Measurements from ENCODE around the gene SORL1.
"Not testable (repeated sequence)": the region's sequence is repeated elsewhere in the genome, so short reads cannot be mapped to it uniquely, and the experiment has no call there.

Gene SORL1

GRCh38 chr11:121500717-121501116 is 48.6 kb downstream of the SORL1 start:
- DNase-seq (ENCODE audit: low read depth, low spot score) = no peak

GRCh38 chr11:121503051-121503450 is 50.9 kb downstream of the SORL1 start:
- DNase-seq (ENCODE audit: low read depth, low spot score) = no peak

- not testable (repeated sequence) for DNase-seq (ENCODE audit: low read depth, low spot score)
These were observed 54.1 kb downstream of the SORL1 start for GRCh38 chr11:121506237-121506636.

GRCh38 chr11:121508449-121508848 is 56.3 kb downstream of the SORL1 start:
- no peak for DNase-seq (ENCODE audit: low read depth, low spot score)

- no peak for DNase-seq (ENCODE audit: low read depth, low spot score)
These were observed 58.3 kb downstream of the SORL1 start for GRCh38 chr11:121510438-121510837.

GRCh38 chr11:121512468-121513465 is 60.7 kb downstream of the SORL1 start:
- DNase-seq (ENCODE audit: low read depth, low spot score) = no peak

GRCh38 chr11:121513807-121514206 is 61.7 kb downstream of the SORL1 start:
- no peak for DNase-seq (ENCODE audit: low read depth, low spot score)

GRCh38 chr11:121514432-121515334 is 62.6 kb downstream of the SORL1 start:
- DNase-seq (ENCODE audit: low read depth, low spot score) = no peak

GRCh38 chr11:121515335-121515671 is 63.2 kb downstream of the SORL1 start:
- no peak for DNase-seq (ENCODE audit: low read depth, low spot score)

- DNase-seq (ENCODE audit: low read depth, low spot score) = no peak
These were observed 65.9 kb downstream of the SORL1 start for GRCh38 chr11:121517996-121518395.

- no peak for DNase-seq (ENCODE audit: low read depth, low spot score)
These were observed 68.4 kb downstream of the SORL1 start for GRCh38 chr11:121520243-121521144.

GRCh38 chr11:121521145-121522042 is 69.3 kb downstream of the SORL1 start:
- DNase-seq (ENCODE audit: low read depth, low spot score) = no peak

- DNase-seq (ENCODE audit: low read depth, low spot score) = no peak
These were observed 70.2 kb downstream of the SORL1 start for GRCh38 chr11:121522043-121522941.

GRCh38 chr11:121523581-121524232 is 71.6 kb downstream of the SORL1 start:
- no peak for DNase-seq (ENCODE audit: low read depth, low spot score)

- DNase-seq (ENCODE audit: low read depth, low spot score) = no peak
These were observed 72.1 kb downstream of the SORL1 start for GRCh38 chr11:121524233-121524631.

- no peak for DNase-seq (ENCODE audit: low read depth, low spot score)
These were observed 73.3 kb downstream of the SORL1 start for GRCh38 chr11:121525376-121525775.

GRCh38 chr11:121530257-121530656 is 78.1 kb downstream of the SORL1 start:
- no peak for DNase-seq (ENCODE audit: low read depth, low spot score)

GRCh38 chr11:121533601-121534000 is 81.5 kb downstream of the SORL1 start:
- DNase-seq (ENCODE audit: low read depth, low spot score) = no peak

Data from activated CD4-positive, CD25-positive, alpha-beta regulatory T cell treated with anti-CD3 and anti-CD28 coated beads, Interleukin-2, amount 50 U/mL, for 16 hours (primary cell).